HCT116 (cell line): Measurements from ENCODE around the gene REPS1. TPM values are rescaled to one million over a fixed set of nuclear protein-coding genes. Genes with fewer than 3 reads are reported as not detected.

Experiments
- ATAC-seq: fragments of 200-7000 bp; cut with Tn5 transposase; 2 replicates; pipeline ENCODE4 v1.9.1; 2020; ENCODE audit warnings: mild to moderate bottlenecking, moderate library complexity
- BruUV-seq: library from RNA; stranded (reverse); fragments of 400-500 nt; replicated peaks from 2 replicates; lab custom pipeline; 2021; lab: Mats Ljungman, UMichigan
- CTCF ChIA-PET: fragments of 300-600 bp; sonication (Branson Sonifier 250); formaldehyde crosslinking; loops from one replicate; lab custom pipeline; 2021; ENCODE audit warnings: antibody characterized with exemption; lab: Charles Lee
- POLR2A ChIA-PET: fragments of 300-600, 350-600 bp; sonication (Branson Sonifier 250); formaldehyde crosslinking; loops from one replicate; lab custom pipeline; 2021; ENCODE audit warnings: antibody characterized with exemption; lab: Charles Lee
- RAD21 ChIA-PET, 2 experiments: fragments of 300-600 bp; sonication (Branson Sonifier 250); formaldehyde crosslinking; loops; one replicate each; lab custom pipeline; 2023; ENCODE audit warnings: low total read pairs in 2 of 2; ENCODE audit not compliant: uncharacterized antibody in 2 of 2, unreplicated experiment in 2 of 2, low non-redundant PET in 1 of 2; lab: Charles Lee
- DNase-seq: peaks from one replicate; pipeline ENCODE4 v3.0.0-alpha.2; 2010; ENCODE audit warnings: low read depth, low spot score
- H2AFZ ChIP-seq: fragments of 200-600 bp; shearing (Covaris generic), sonication (generic); 2 replicates; pipeline ENCODE4 v1.6.1; 2017; ENCODE audit warnings: low read depth, mixed run types, mixed read lengths, antibody characterized with exemption, low read length; ENCODE audit not compliant: poor library complexity, severe bottlenecking
- H3K27ac ChIP-seq: 2 replicates; pipeline ENCODE4 v1.5.1; 2012; ENCODE audit warnings: low read depth, low read length
- H3K27me3 ChIP-seq: fragments of 200-600 bp; sonication (generic); 2 replicates; pipeline ENCODE4 v1.6.1; 2016; ENCODE audit warnings: mixed run types, low read length, mixed read lengths; ENCODE audit not compliant: insufficient read depth
- H3K36me3 ChIP-seq, 2 experiments: fragments of 200-500 bp in 1 of 2; fragments of 200-600 bp in 1 of 2; sonication (Bioruptor generic) in 1 of 2; sonication (generic) in 1 of 2; 2 replicates each; pipeline versions ENCODE4 v1.5.1 to v1.6.1; 2014 to 2016; ENCODE audit warnings: low read length in 2 of 2, inconsistent platforms in 1 of 2, mixed read lengths in 1 of 2, mixed run types in 1 of 2; ENCODE audit not compliant: insufficient read depth in 2 of 2, control insufficient read depth in 1 of 2
- H3K4me1 ChIP-seq, 2 experiments: fragments of 200-600 bp in 1 of 2; sonication (generic) in 1 of 2; 2 replicates each; pipeline versions ENCODE4 v1.5.1 to v1.6.1; 2012 to 2017; ENCODE audit warnings: low read length in 2 of 2, inconsistent platforms in 1 of 2, mild to moderate bottlenecking in 1 of 2, mixed read lengths in 1 of 2, mixed run types in 1 of 2, moderate library complexity in 1 of 2; ENCODE audit not compliant: insufficient read depth in 2 of 2, control insufficient read depth in 1 of 2
- H3K4me2 ChIP-seq: fragments of 200-600 bp; sonication (generic); 2 replicates; pipeline ENCODE4 v1.6.1; 2017; ENCODE audit warnings: mixed run types, low read length, mixed read lengths
- H3K4me3 ChIP-seq, 2 experiments: fragments of 200-600 bp in 1 of 2; sonication (generic) in 1 of 2; replicated peaks in 1 of 2; 2 replicates each; pipeline ENCODE4 v1.5.1; 2011 to 2016; ENCODE audit warnings: low read length in 2 of 2, control low read depth in 1 of 2, low read depth in 1 of 2, mild to moderate bottlenecking in 1 of 2, mixed read lengths in 1 of 2, mixed run types in 1 of 2
- H3K79me2 ChIP-seq: fragments of 200-600 bp; sonication (generic); 2 replicates; pipeline ENCODE4 v1.6.1; 2017; ENCODE audit warnings: mild to moderate bottlenecking, mixed run types, low read length, moderate library complexity, mixed read lengths; ENCODE audit not compliant: insufficient read depth
- H3K9ac ChIP-seq: fragments of 200-600 bp; sonication (generic); 2 replicates; pipeline ENCODE4 v1.6.1; 2016; ENCODE audit warnings: low read length, mixed read lengths
- H3K9me2 ChIP-seq: fragments of 200-600 bp; sonication (generic), shearing (Covaris generic); 2 replicates; pipeline ENCODE4 v1.6.1; 2017; ENCODE audit warnings: mixed run types, mild to moderate bottlenecking, moderate library complexity; ENCODE audit not compliant: insufficient read depth
- H3K9me3 ChIP-seq, 2 experiments: fragments of 200-500 bp in 1 of 2; fragments of 200-600 bp in 1 of 2; sonication (Bioruptor generic) in 1 of 2; sonication (generic) in 1 of 2; 2 replicates each; pipeline ENCODE4 v1.6.1; 2014 to 2017; ENCODE audit warnings: low read length in 2 of 2, mixed read lengths in 2 of 2, inconsistent platforms in 1 of 2, low read depth in 1 of 2, mild to moderate bottlenecking in 1 of 2, mixed run types in 1 of 2, moderate library complexity in 1 of 2; ENCODE audit not compliant: control insufficient read depth in 1 of 2, insufficient read depth in 1 of 2
- H4K20me1 ChIP-seq: fragments of 200-600 bp; sonication (generic), shearing (Covaris generic); 2 replicates; pipeline ENCODE4 v1.6.1; 2017; ENCODE audit warnings: mixed run types, mild to moderate bottlenecking, moderate library complexity; ENCODE audit not compliant: insufficient read depth
- ATF3 ChIP-seq: IDR thresholded peaks from 2 replicates; pipeline ENCODE4 v1.6.1; 2012
- CBX3 ChIP-seq: IDR thresholded peaks from 2 replicates; pipeline ENCODE4 v1.6.1; 2012; ENCODE audit warnings: low read depth
- EGR1 ChIP-seq: IDR thresholded peaks from 2 replicates; pipeline ENCODE4 v1.6.1; 2012; ENCODE audit warnings: low read depth
- ELF1 ChIP-seq: IDR thresholded peaks from 2 replicates; pipeline ENCODE4 v1.6.1; 2012; ENCODE audit warnings: low read depth, borderline replicate concordance
- EZH2 ChIP-seq: fragments of 200-600 bp; sonication (generic); IDR thresholded peaks from 2 replicates; pipeline ENCODE4 v1.6.1; 2017; ENCODE audit warnings: antibody characterized with exemption, mixed run types
- EZH2phosphoT487 ChIP-seq: fragments of 200-600 bp; IDR thresholded peaks from 2 replicates; pipeline ENCODE4 v1.6.1; 2018; ENCODE audit warnings: antibody characterized with exemption, borderline replicate concordance
- MAX ChIP-seq: IDR thresholded peaks from 2 replicates; pipeline ENCODE4 v1.6.1; 2012
- POLR2A ChIP-seq: IDR thresholded peaks from 2 replicates; pipeline ENCODE4 v1.7.0; 2011; ENCODE audit warnings: borderline replicate concordance; ENCODE audit not compliant: insufficient read depth, insufficient read length; ENCODE audit errors: extremely low read depth
- RAD21 ChIP-seq: IDR thresholded peaks from 2 replicates; pipeline ENCODE4 v1.6.1; 2012; ENCODE audit warnings: low read depth, mild to moderate bottlenecking
- REST ChIP-seq: IDR thresholded peaks from 2 replicates; pipeline ENCODE4 v1.6.1; 2012; ENCODE audit warnings: low read depth
- SRF ChIP-seq: IDR thresholded peaks from 2 replicates; pipeline ENCODE4 v1.6.1; 2012; ENCODE audit warnings: low read depth
- TCF7L2 ChIP-seq: IDR thresholded peaks from 2 replicates; pipeline ENCODE4 v1.7.0; 2011; ENCODE audit warnings: borderline replicate concordance, inconsistent platforms; ENCODE audit not compliant: insufficient read depth, insufficient read length; ENCODE audit errors: extremely low read depth
- ZBTB33 ChIP-seq: IDR thresholded peaks from 2 replicates; pipeline ENCODE4 v1.6.1; 2011; ENCODE audit warnings: mild to moderate bottlenecking, low read length, moderate library complexity; ENCODE audit not compliant: insufficient replicate concordance; ENCODE audit errors: extremely low read depth
- ZFX ChIP-seq: fragments of 450-650 bp; IDR thresholded peaks from 2 replicates; pipeline ENCODE4 v1.6.1; 2017
- intact Hi-C: fragments of 100-400 bp; cut with micrococcal nuclease; formaldehyde crosslinking; loops from 2 replicates; pipeline ENCODE4 v1.10.0; 2022
- total RNA-seq: library from RNA; stranded (reverse); gene quantifications from one replicate; pipeline ENCODE4 v1.2.1, GENCODE V29; 2021; ENCODE audit not compliant: unreplicated experiment

Gene REPS1
- total RNA-seq, 1 experiment from 2014 or later = 52.7 TPM

- intact Hi-C loops = no loop called here
- no peak overlapping the region for H2AFZ ChIP-seq
- ChIA-PET POLR2A (no interaction called here), RAD21 (no interaction called here), CTCF (no interaction called here)
- no peaks in the 10 kb centered on the region for H3K9me3 ChIP-seq
- no peak overlapping the region for H3K4me3 ChIP-seq
- no peaks in the 10 kb centered on the region for H3K36me3 ChIP-seq
- ATAC-seq (no peak), DNase-seq (no peak)
- H3K4me1 ChIP-seq = peaks cover 0 to 7% of the 10 kb centered on the region in 2 experiments; a peak in 2 of 4 replicates
- BruUV-seq = no TSS peak
- H3K27me3 ChIP-seq = no peaks in the 10 kb centered on the region
- no peaks in the 10 kb centered on the region for H3K9me2 ChIP-seq
- no peak for TF ChIP-seq POLR2A
- TF ChIP-seq MAX = no peak
- TF ChIP-seq ELF1 = no peak
- no peak overlapping the region for H3K4me2 ChIP-seq
- peaks cover 16% of the 10 kb centered on the region for H4K20me1 ChIP-seq
- no peak overlapping the region for H3K27ac ChIP-seq
- H3K9ac ChIP-seq = no peak overlapping the region
- peaks cover 97% of the 10 kb centered on the region for H3K79me2 ChIP-seq
Measured at GRCh38 chr6:138955262-138955661, 32.8 kb downstream of the REPS1 start.

- DNase-seq (no peak), ATAC-seq (no peak)
- no peaks in the 10 kb centered on the region for H3K36me3 ChIP-seq
- no peaks in the 10 kb centered on the region for H3K9me3 ChIP-seq
- BruUV-seq = no TSS peak
- H2AFZ ChIP-seq = no peak overlapping the region
- H3K4me3 ChIP-seq = no peak overlapping the region
- H3K79me2 ChIP-seq = peaks cover 96% of the 10 kb centered on the region
- intact Hi-C loops = no loop called here
- POLR2A ChIA-PET = no interaction called here
- H3K27me3 ChIP-seq = no peaks in the 10 kb centered on the region
- CTCF ChIA-PET = no interaction called here
- H3K9me2 ChIP-seq = no peaks in the 10 kb centered on the region
- no peak overlapping the region for H3K27ac ChIP-seq
- H4K20me1 ChIP-seq = peaks cover 13% of the 10 kb centered on the region
- H3K9ac ChIP-seq = no peak overlapping the region
- TF ChIP-seq RAD21 (no peak), EZH2 (no peak), ZFX (no peak), MAX (no peak), ZBTB33 (no peak), POLR2A (no peak), EZH2phosphoT487 (no peak), SRF (no peak), TCF7L2 (no peak), CBX3 (no peak), REST (no peak), ATF3 (no peak), EGR1 (no peak)
- TF ChIP-seq, all 23 proteins: peak for 0
- Histone ChIP-seq H3K4me2 (no peak overlapping the region), H3K4me1 (peaks cover 2 to 7% of the 10 kb centered on the region in 2 experiments; a peak in 2 of 4 replicates)
- RAD21 ChIA-PET = no interaction called here
Measured at GRCh38 chr6:138953451-138953850, 34.6 kb downstream of the REPS1 start.
